Naive thymus-derived CD4-positive, alpha-beta T cell (primary cell): ENCODE measurements around the gene DYRK2. TPM values are rescaled to one million over a fixed set of nuclear protein-coding genes. Genes with fewer than 3 reads are reported as not detected.

Experiments
- ATAC-seq: fragments of 150-1000 bp; cut with Tn5 transposase; 2 replicates; pipeline ENCODE4 v1.10.0; 2021; ENCODE audit warnings: mild to moderate bottlenecking, moderate library complexity
- CTCF ChIA-PET: fragments of 350-600 bp; sonication (Branson Sonifier 250); formaldehyde crosslinking; loops from one replicate; lab custom pipeline; 2021; ENCODE audit warnings: antibody characterized with exemption; lab: Charles Lee
- POLR2A ChIA-PET: fragments of 350-600 bp; sonication (Branson Sonifier 250); formaldehyde crosslinking; loops from one replicate; lab custom pipeline; 2021; ENCODE audit warnings: antibody characterized with exemption, inconsistent platforms; lab: Charles Lee
- DNase-seq, 9 donors: peaks; one replicate each; pipeline versions ENCODE4 v3.0.0 to v3.0.0-alpha.2; 2020 to 2022; ENCODE audit warnings: mixed read lengths in 1 of 9
- H3K27ac ChIP-seq: one replicate; pipeline ENCODE4 v1.7.0; 2013; ENCODE audit warnings: mild to moderate bottlenecking, low read depth, low read length, moderate library complexity
- H3K27me3 ChIP-seq, 2 donors: one replicate each; pipeline ENCODE4 v1.7.0; 2013; ENCODE audit warnings: low read length in 2 of 2, mild to moderate bottlenecking in 2 of 2, moderate library complexity in 2 of 2; ENCODE audit not compliant: control insufficient read depth in 2 of 2, insufficient read depth in 2 of 2
- H3K36me3 ChIP-seq, 3 experiments: 1 replicate in 2 of 3; 2 replicates in 1 of 3; pipeline ENCODE4 v1.7.0; 2013; ENCODE audit warnings: low read length in 3 of 3, mild to moderate bottlenecking in 3 of 3, moderate library complexity in 1 of 3; ENCODE audit not compliant: insufficient read depth in 3 of 3, control insufficient read depth in 2 of 3
- H3K4me1 ChIP-seq, 2 donors: one replicate each; pipeline ENCODE4 v1.7.0; 2013; ENCODE audit warnings: low read length in 2 of 2, mild to moderate bottlenecking in 2 of 2, moderate library complexity in 1 of 2; ENCODE audit not compliant: control insufficient read depth in 2 of 2, insufficient read depth in 2 of 2
- H3K4me3 ChIP-seq: 2 replicates; pipeline ENCODE4 v1.7.0; 2013; ENCODE audit warnings: mild to moderate bottlenecking, low read length
- H3K9me3 ChIP-seq, 3 experiments: 1 replicate in 2 of 3; 2 replicates in 1 of 3; pipeline ENCODE4 v1.7.0; 2013; ENCODE audit warnings: low read length in 3 of 3; ENCODE audit not compliant: control insufficient read depth in 2 of 3
- H3K27ac Mint-ChIP-seq, 9 donors: one replicate each; pipeline ENCODE4 v1.8.0; 2020 to 2022; ENCODE audit warnings: mixed read lengths in 9 of 9, mild to moderate bottlenecking in 8 of 9, moderate library complexity in 5 of 9, inconsistent platforms in 2 of 9
- H3K27me3 Mint-ChIP-seq, 5 donors: one replicate each; pipeline ENCODE4 v1.8.0; 2021 to 2022; ENCODE audit warnings: mixed read lengths in 5 of 5, mild to moderate bottlenecking in 1 of 5
- H3K36me3 Mint-ChIP-seq, 5 donors: one replicate each; pipeline ENCODE4 v1.8.0; 2020 to 2022; ENCODE audit warnings: mixed read lengths in 5 of 5, mild to moderate bottlenecking in 3 of 5, inconsistent platforms in 1 of 5
- H3K4me1 Mint-ChIP-seq, 7 donors: one replicate each; pipeline ENCODE4 v1.8.0; 2020 to 2022; ENCODE audit warnings: mixed read lengths in 7 of 7, mild to moderate bottlenecking in 3 of 7, inconsistent platforms in 1 of 7
- H3K4me3 Mint-ChIP-seq, 10 donors: one replicate each; pipeline ENCODE4 v1.8.0; 2020 to 2022; ENCODE audit warnings: mild to moderate bottlenecking in 10 of 10, mixed read lengths in 10 of 10, moderate library complexity in 6 of 10, inconsistent platforms in 2 of 10
- H3K9me3 Mint-ChIP-seq, 11 donors: one replicate each; pipeline ENCODE4 v1.8.0; 2020 to 2022; ENCODE audit warnings: mixed read lengths in 11 of 11, mild to moderate bottlenecking in 4 of 11, inconsistent platforms in 1 of 11, moderate library complexity in 1 of 11
- intact Hi-C, 2 donors: fragments of 100-400 bp; cut with micrococcal nuclease; formaldehyde crosslinking; loops; one replicate each; pipeline ENCODE4 v1.15.1; 2023
- polyA plus RNA-seq, 2 donors: library from polyadenylated mRNA; unstranded; fragments of 300-500 nt; fragmentation: Illumina TruSeq; gene quantifications; one replicate each; pipeline ENCODE4 v1.2.3, GENCODE V29; 2021
- total RNA-seq, 6 experiments: library from RNA in 5 of 6; stranded (reverse) in 5 of 6; gene quantifications; 1 replicate in 5 of 6; 2 replicates in 1 of 6; pipeline ENCODE4 v1.2.3 and lab custom pipeline; 2021 to 2026

DYRK2 gene
- total and polyA plus RNA-seq, 7 experiments from 2014 or later, result 55.3 to 157 (median 98.1) TPM

- ChIA-PET CTCF (interaction anchor here (0.9 to 1.3 kb wide), 2 partner anchors 9 to 244 kb away, joined by 4 read pairs; no protein-coding TSS in a partner anchor), POLR2A (no interaction called here)
- Histone ChIP-seq H3K4me3 (peak overlapping the region; percentile 39), H3K27ac (peak overlapping the region; percentile 62), H3K36me3 (no peaks in the 10 kb centered on the region), H3K4me1 (peaks cover 20 to 24% of the 10 kb centered on the region in 2 donors), H3K9me3 (no peaks in the 10 kb centered on the region), H3K27me3 (no peaks in the 10 kb centered on the region)
- peak; percentile 82 for ATAC-seq
- DNase-seq, result peak in 8 of 9 donors; percentile 26 to 55 (median 44)
- Mint-ChIP-seq H3K36me3 (peaks cover 0 to 7% (median 4%) of the 10 kb centered on the region in 5 donors), H3K27me3 (peaks cover 0 to 58% (median 0%) of the 10 kb centered on the region in 5 donors), H3K9me3 (no peaks in the 10 kb centered on the region), H3K4me3 (peak overlapping the region; percentile 71 to 86 (median 82)), H3K27ac (peak overlapping the region; percentile 58 to 91 (median 73)), H3K4me1 (peaks cover 28 to 74% (median 60%) of the 10 kb centered on the region in 7 donors)
- intact Hi-C loops, result loop anchor here (1.0 to 5.0 kb wide), 8 partner anchors 9 to 430 kb away; partner anchors contain the start of gene CAND1 (in 1 of the 2)
Observed at GRCh38 chr12:67698672-67699581, 50.4 kb downstream of the DYRK2 start.

- intact Hi-C loops, result no loop called here
- Mint-ChIP-seq H3K9me3 (peaks cover 0 to 1% (median 0%) of the 10 kb centered on the region in 11 donors), H3K4me3 (no peak overlapping the region), H3K27ac (no peak overlapping the region), H3K4me1 (peaks cover 27 to 58% (median 44%) of the 10 kb centered on the region in 7 donors), H3K27me3 (peaks cover 0 to 62% (median 0%) of the 10 kb centered on the region in 5 donors), H3K36me3 (peaks cover 0 to 6% (median 4%) of the 10 kb centered on the region in 5 donors)
- ChIA-PET CTCF (no interaction called here), POLR2A (no interaction called here)
- ATAC-seq (no peak), DNase-seq (no peak)
- Histone ChIP-seq H3K27me3 (no peaks in the 10 kb centered on the region), H3K27ac (no peak overlapping the region), H3K36me3 (no peaks in the 10 kb centered on the region), H3K4me1 (peaks cover 20 to 24% of the 10 kb centered on the region in 2 donors), H3K4me3 (no peak overlapping the region), H3K9me3 (no peaks in the 10 kb centered on the region)
Observed at GRCh38 chr12:67701121-67701520, 52.6 kb downstream of the DYRK2 start.

DNA sequence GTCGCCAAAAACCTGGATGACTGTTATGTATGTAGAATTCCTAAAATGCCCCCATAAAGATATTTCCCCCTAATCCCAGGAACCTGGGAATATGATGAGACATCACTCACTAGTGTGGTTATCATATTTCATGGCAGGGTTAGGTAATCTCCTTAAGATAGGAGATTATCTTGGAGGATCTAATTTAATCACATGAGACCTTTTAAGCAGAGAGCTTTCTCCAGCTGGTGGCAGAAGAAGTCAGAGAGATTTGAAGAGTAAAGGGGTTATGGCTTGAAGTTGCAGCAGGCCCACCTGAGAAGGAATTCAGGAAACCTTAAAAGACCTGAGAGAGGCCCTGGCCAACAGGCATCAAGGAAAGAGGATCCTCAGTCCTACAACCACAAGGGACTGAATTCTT is 53.6 kb downstream of the DYRK2 start:
- Histone ChIP-seq H3K9me3 (no peaks in the 10 kb centered on the region), H3K27me3 (no peaks in the 10 kb centered on the region), H3K4me1 (peaks cover 15 to 20% of the 10 kb centered on the region in 2 donors), H3K36me3 (no peaks in the 10 kb centered on the region), H3K27ac (no peak overlapping the region), H3K4me3 (no peak overlapping the region)
- CTCF ChIA-PET, result interaction anchor here (0.5 to 0.6 kb wide), 2 partner anchors 23 to 338 kb away, joined by 3 to 4 read pairs; no protein-coding TSS in a partner anchor
- Mint-ChIP-seq H3K27me3 (peaks cover 0 to 61% (median 0%) of the 10 kb centered on the region in 5 donors), H3K4me3 (no peak overlapping the region), H3K9me3 (peaks cover 0 to 1% (median 0%) of the 10 kb centered on the region in 11 donors), H3K27ac (no peak overlapping the region), H3K4me1 (peaks cover 26 to 49% (median 34%) of the 10 kb centered on the region in 7 donors), H3K36me3 (peaks cover 0 to 6% (median 4%) of the 10 kb centered on the region in 5 donors)
- intact Hi-C loops, result no loop called here
- POLR2A ChIA-PET, result no interaction called here
- ATAC-seq (no peak), DNase-seq (no peak)

DNA sequence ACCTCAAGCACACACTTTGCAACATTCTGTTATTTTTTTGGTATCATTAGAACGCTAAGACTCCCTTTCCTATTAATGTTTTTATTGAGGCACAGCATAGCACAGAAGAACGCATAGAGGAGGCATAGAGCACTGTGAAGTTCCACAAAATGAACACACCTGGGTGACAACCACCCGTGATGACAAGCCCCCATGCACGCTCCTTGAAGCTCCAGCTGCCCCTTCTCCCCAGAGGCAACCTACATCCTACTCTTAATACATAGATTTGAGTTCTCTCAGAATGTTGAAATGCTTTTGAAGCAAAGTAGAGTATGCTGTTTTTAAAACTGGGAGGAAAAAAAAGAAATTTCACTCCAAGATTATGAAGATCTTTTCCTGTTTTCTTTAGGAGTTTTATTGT is 55.5 kb downstream of the DYRK2 start:
- Histone ChIP-seq H3K4me1 (peaks cover 0 to 5% of the 10 kb centered on the region in 2 donors), H3K9me3 (no peaks in the 10 kb centered on the region), H3K27me3 (no peaks in the 10 kb centered on the region), H3K4me3 (no peak overlapping the region), H3K36me3 (no peaks in the 10 kb centered on the region), H3K27ac (no peak overlapping the region)
- Mint-ChIP-seq H3K4me3 (no peak overlapping the region), H3K9me3 (peaks cover 0 to 1% (median 0%) of the 10 kb centered on the region in 11 donors), H3K4me1 (peaks cover 8 to 29% (median 15%) of the 10 kb centered on the region in 7 donors), H3K27ac (no peak overlapping the region), H3K36me3 (peaks cover 0 to 6% (median 4%) of the 10 kb centered on the region in 5 donors), H3K27me3 (peaks cover 0 to 64% (median 0%) of the 10 kb centered on the region in 5 donors)
- intact Hi-C loops, result no loop called here
- DNase-seq, result no peak
- CTCF ChIA-PET, result no interaction called here
- POLR2A ChIA-PET, result interaction anchor here (0.6 kb wide), 1 partner anchor 57 kb away, joined by 3 read pairs; no protein-coding TSS in a partner anchor
- no peak for ATAC-seq

GRCh38 chr12:67705394-67706370 is 57.1 kb downstream of the DYRK2 start:
- no peaks in the 10 kb centered on the region for H3K27me3 ChIP-seq
- intact Hi-C loops, result no loop called here
- POLR2A ChIA-PET, result no interaction called here
- no peaks in the 10 kb centered on the region for H3K9me3 ChIP-seq
- Mint-ChIP-seq H3K27ac (no peak overlapping the region), H3K27me3 (peaks cover 0 to 55% (median 0%) of the 10 kb centered on the region in 5 donors), H3K4me1 (peaks cover 0 to 17% (median 9%) of the 10 kb centered on the region in 7 donors), H3K9me3 (peaks cover 0 to 1% (median 0%) of the 10 kb centered on the region in 11 donors), H3K4me3 (no peak overlapping the region), H3K36me3 (peaks cover 0 to 10% (median 4%) of the 10 kb centered on the region in 5 donors)
- DNase-seq (no peak), ATAC-seq (no peak)
- H3K27ac ChIP-seq, result no peak overlapping the region
- H3K36me3 ChIP-seq, result no peaks in the 10 kb centered on the region
- no peak overlapping the region for H3K4me3 ChIP-seq
- H3K4me1 ChIP-seq, result no peaks in the 10 kb centered on the region
- CTCF ChIA-PET, result interaction anchor here (1.0 kb wide), 1 partner anchor 19 kb away, joined by 4 read pairs; no protein-coding TSS in a partner anchor
